Superior temporal gyrus (tissue), 1 donor: ENCODE results near the gene ZFYVE28.

Source experiments
- DNase-seq: peaks from one replicate; pipeline ENCODE4 v3.0.0-alpha.2; 2016; ENCODE audit errors: extremely low spot score

ZFYVE28 gene

DNA sequence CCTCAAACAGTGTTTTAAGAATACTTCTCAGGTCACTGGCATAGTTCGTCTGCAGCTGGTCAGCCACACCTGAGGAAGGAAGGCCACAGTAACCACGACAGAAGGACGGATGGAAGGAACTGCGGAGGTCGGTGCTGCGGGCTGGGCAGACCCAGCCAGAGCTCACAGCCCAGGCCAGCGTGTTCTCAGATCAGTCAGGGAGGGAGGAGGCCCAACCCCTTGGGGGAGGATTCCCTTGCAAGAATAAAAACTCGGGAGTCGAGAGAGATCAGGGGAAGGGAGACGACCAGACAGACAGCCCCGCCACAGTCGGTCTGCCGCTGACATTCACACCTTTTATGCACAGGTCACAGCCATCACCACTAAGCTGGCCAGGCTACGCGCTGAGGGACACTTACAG, 145.2 kb downstream of the ZFYVE28 start:
- DNase-seq, result no peak

DNA sequence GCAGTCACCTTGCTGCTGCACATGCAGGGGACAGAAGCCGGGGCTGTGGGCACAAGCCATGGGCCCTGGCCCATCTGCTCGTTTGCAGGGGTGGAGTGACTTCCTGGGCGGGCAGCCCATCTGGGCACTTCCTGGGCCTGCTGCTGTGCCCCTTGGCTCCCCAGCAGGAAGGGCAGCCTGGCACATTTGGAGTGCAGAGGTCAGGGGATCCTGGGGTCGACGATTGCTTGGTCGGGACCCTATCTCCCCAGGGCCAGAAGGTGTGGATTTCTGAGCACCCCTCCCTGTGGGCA, 145.7 kb downstream of the ZFYVE28 start:
- DNase-seq, result no peak

GRCh38 chr4:2272026-2272827, 146.2 kb downstream of the ZFYVE28 start:
- no peak for DNase-seq

DNA sequence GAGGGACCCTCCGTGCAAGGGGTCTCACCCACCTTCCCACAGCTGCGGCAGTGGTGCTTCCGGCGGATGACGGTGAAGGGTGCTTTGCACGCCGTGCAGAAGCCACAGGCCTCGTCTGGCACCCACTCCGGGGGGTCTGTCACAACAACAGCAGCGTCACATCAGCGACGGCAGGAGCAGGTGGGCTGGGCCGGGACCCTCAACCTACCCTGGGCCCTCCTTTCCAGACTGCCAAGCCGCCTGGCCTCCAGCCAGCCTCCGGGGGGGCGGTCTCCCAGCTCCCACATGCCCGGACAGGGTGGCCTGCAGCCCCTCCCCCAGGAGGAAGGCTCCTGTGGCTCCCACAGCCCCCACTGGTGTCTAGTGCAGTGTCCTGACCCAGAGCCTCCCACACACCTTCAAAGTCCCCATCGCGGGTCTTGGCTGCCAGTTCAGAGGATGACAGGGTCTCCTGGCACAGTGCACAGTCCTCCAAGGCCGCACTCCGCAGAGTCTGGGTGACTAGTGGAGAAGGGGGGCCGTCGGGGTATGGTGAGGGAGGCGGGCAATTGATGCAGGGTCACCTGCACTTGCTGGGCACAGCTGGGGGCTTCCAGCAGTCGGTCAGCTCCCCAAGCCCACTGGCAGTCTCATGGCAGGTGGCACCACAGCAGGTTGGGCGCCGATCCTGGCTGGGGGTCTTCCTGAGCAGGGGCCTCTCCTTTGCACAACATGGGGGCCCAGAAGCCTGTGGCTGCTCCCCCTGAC, 147.0 kb downstream of the ZFYVE28 start:
- no peak for DNase-seq

GRCh38 chr4:2270341-2271165, 147.9 kb downstream of the ZFYVE28 start:
- no peak for DNase-seq

- DNase-seq, result peak; percentile 45
These were observed 148.8 kb downstream of the ZFYVE28 start for GRCh38 chr4:2269618-2270163.

DNA sequence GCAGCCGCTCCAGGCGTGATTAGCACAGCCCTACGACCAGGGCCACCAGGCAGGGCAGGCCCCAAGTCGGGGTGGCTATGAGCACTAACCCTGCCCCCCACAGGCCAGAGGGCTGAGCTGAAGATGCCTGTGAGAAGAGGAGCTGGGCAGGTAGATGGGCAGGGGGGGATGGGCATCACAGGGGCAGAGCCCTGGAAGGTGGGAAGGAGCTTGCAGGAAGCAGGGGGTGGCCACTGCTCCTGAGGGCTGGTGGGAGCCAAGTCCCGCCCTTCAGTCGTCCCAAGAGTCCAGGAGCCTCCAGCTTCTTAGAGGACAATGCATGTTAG, 149.3 kb downstream of the ZFYVE28 start:
- DNase-seq, result no peak

DNA sequence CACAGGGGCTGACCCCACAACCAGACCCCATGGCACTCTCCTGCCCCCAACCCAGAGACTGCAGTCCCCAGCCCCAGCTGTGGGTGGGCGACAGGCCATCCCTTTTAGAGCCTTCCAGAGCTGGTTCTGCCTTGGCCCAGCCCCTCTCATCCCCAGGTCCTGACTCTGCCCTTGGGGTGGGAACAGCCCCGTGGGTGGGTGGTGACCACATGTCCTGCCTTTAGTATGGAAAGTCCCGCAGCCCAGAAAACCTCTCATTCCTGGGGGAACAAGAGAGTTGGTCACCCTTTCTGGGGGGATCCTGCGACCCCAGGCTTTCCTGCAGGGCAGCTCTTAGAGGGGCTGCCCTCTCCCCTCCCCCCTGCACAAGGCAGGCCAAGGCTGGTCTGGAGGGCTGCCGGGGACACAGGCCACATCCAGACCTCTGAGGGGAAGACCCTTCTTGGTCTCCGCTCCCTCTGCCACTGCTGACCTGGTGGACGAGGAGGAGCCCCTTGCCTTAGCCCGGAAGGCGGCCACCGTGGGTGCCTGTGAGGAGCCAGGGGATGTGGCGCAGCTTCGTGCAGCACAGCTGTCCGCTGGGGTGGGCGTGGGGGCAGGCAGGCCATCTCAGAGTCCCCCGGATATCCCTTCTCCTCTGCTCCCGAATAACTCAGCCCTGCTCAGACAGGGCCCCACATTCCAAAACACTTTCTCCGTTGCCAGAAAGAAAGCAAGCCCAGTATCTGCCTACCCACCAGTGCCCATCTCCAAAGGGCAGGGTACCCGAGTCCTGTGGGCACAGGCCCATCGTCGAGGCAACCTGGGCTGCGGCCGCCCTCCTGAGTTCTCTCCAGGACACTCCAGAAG, 149.9 kb downstream of the ZFYVE28 start:
- DNase-seq, result no peak

- no peak for DNase-seq
These were observed 150.6 kb downstream of the ZFYVE28 start for GRCh38 chr4:2267841-2268240.

DNA sequence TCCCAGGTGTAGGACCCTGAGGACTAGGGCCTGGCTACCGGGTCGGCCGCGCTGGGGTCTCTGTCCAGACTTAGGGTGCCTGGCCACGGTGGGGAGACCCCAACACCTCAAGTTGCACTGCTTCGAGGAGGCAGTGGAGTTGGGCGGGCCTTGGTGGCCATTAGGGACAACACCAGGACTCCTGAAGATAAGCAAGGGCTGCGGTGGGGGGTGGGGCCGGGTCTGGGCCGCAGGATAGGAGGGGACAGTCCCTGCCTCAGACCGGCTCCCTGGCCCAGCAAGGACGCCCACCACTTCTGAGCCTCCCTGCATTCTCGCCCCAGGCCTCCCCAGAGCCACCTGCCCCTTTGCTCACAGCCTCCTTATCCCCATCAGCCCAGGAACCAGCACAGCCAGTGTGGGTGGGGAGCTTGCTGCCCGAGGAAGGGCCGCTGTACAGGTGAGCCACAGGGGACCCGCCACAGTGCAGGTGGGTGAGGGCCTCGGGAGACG, 151.1 kb downstream of the ZFYVE28 start:
- no peak for DNase-seq

DNA sequence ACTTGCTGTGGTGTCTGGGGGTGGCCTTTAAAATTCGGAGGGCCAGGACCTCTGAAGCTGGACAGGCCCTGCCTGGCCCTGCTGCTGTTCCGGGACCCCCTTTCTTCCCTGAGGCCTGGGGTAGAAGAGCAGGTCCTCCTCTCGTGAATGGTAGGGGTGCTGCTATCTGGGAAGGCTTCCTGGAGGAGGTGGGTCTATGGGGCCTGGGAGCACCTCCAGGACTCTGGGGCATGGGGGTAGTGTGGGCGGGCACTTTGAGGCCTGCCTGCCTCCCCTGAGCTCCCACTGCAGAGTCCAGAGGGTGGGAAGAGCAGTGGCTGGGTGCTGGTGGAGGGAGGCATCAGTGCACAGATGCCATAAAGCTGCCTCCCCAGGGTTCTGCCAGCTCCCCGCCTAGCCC, 151.6 kb downstream of the ZFYVE28 start:
- no peak for DNase-seq

DNA sequence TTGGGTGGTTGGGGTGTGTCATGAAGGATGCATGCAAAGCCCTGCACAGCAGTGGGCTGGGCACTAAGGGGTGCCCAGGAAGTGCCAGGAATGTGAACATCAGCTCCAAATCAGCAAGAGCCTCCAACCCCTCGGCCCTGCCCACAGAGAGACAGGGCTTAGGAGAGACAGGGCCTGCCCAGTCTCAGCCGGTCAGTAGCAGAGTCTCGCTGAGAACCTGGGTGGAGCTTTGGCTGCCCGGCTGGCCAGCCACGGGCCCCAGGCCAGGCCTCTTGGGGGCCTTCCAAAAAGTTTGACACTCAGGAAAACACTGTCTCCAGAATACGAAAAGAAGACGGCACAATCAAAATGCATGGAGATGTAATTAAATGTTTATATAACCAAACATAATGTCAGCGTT, 152.3 kb downstream of the ZFYVE28 start:
- DNase-seq, result no peak

DNA sequence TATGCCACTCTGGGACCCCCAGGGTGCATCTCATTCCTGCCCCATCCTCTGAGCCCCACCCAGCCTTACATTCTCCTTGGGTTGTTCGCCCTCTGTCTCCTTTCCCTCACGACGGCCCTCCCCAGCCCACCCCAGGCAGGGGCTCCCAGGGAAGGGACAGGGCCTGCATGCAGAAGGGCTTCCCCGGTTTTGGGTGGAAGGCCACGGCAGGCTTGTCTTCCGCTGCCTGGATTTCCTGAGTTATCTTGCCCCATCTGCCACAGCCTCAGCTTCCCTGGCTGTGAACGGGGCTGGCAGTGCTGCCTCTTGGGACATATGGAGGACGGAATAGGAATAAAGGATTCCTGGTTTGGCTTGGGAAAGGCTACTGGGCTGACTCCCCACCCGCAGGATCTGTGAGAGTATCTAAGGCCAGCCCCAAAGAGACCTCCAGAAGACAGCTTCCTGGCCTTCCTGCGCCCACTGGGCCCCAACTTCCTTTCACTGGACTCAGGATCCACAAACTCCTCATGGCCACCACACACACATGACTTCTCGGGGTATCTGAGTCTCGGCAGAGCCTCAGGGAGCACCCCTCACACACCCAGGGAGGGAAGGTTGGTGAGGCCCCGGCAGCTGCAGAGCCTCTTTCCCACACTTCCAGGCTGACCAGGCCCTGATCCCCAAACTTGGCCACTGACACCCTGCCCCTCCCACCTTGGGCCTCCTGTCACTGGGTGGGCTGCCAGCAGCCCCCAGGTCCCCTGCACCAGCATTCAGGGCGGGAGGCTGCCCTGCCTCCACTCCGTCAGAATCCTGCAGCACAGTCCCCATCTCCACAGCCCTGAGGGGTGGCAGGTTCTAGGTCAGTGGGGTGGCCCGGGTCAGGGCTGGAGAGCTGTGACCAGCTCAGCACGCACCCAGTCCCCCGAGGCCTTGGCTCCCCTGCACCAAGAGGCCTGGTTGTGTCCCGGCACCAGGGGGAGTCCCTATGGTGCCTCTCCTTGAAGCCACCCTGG, 153.0 kb downstream of the ZFYVE28 start:
- no peak for DNase-seq

DNA sequence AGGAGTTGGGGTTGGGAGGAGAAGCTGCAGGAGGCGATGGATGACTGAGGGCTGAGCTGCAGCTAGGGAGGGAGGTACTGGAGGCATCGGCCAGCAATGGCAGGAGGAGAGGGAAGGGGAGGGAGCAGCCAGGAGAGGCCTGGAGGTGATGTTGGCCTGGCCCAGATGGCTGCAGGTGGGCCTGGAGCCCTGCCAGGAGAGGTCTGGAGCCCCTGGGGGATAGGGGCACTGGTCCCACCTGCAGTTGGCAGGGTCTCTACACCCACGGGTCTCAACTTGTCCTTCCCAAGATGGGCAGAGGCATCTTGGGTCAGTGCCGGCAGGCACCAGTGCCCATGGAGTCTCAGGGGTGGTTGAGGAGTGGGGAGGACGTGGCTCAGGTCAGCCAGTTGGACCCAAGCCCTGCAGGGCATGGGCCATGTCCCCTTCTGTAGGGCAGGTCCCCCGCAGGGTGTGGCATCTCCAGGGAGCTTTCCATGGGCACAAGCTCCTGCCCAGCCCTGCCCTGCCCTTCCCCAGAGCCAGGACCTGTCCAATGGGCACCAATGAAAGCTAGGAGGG, 153.9 kb downstream of the ZFYVE28 start:
- DNase-seq, result no peak

GRCh38 chr4:2263926-2264321, 154.5 kb downstream of the ZFYVE28 start:
- no peak for DNase-seq

- DNase-seq, result no peak
These were observed 155.5 kb downstream of the ZFYVE28 start for GRCh38 chr4:2262944-2263250.

GRCh38 chr4:2262145-2262943, 156.1 kb downstream of the ZFYVE28 start:
- DNase-seq, result peak; percentile 99

- DNase-seq, result no peak
These were observed 156.6 kb downstream of the ZFYVE28 start, which contains the start of gene MXD4 for GRCh38 chr4:2261853-2262144. Gene MXD4 (minus strand): TSS chr4:2262109. CDS start chr4:2261980, 129 bp downstream.
